ENCODE measurements around the gene CAND2. TPM values are rescaled to one million over a fixed set of nuclear protein-coding genes. Genes with fewer than 3 reads are reported as not detected.

Gene CAND2
- total RNA-seq, 1 donor from 2014 or later = 56.7 TPM

DNA sequence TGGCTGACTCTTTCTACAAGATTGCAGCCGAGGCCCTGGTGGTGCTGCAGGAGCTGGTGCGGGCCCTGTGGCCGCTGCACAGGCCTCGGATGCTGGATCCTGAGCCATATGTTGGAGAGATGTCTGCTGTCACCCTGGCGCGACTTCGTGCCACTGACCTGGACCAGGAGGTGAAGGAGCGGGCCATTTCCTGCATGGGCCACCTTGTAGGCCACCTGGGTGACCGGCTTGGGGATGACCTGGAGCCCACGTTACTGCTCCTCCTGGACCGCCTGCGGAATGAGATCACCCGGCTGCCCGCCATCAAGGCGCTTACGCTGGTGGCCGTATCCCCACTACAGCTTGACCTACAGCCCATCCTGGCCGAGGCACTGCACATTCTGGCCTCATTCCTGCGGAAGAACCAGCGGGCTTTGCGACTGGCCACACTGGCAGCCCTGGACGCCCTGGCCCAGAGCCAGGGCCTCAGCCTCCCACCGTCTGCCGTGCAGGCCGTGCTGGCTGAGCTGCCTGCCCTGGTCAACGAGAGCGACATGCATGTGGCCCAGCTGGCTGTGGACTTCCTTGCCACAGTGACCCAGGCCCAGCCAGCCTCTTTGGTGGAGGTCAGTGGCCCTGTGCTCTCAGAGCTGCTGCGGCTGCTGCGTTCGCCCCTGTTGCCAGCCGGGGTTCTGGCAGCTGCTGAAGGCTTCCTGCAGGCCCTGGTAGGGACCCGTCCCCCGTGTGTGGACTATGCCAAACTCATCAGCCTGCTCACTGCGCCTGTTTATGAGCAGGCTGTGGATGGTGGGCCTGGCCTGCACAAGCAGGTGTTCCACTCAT is 20.3 kb downstream of the CAND2 start:
- ATAC-seq (peak; percentile 32), DNase-seq (ENCODE audit: missing footprints) (no peak)
- intact Hi-C loops (cut with DNase I) = no loop called here

DNA sequence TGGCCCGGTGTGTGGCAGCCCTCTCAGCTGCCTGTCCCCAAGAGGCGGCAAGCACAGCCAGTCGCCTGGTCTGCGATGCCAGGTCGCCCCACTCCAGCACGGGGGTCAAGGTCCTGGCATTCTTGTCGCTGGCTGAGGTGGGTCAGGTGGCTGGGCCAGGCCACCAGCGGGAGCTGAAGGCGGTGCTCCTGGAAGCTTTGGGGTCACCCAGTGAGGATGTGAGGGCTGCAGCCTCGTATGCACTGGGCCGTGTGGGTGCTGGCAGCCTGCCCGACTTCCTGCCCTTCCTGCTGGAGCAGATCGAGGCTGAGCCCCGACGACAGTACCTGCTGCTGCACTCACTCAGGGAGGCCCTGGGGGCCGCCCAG is 20.8 kb downstream of the CAND2 start:
- no peak for DNase-seq (ENCODE audit: missing footprints)
- peak; percentile 32 for ATAC-seq
- intact Hi-C loops (cut with DNase I) = no loop called here

DNA sequence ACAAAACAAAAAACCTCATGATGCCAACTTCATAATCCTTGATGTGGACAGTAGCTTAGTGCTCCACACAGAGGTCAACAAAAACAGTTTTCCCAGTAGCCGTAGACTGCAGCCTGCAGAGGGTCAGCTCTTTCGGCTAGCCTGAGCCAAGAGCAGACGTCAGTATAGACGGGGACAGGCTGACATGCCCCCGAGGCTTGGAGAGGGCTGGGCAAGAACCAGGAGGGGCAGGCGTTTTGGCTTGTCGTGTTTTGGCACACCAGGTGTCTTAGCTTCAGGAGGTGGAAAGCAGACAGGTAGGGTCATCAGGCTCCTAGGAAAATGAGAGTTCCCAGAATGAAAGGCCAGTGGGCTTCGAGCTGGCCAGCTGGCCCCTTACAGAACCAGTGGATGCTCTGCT is 21.8 kb downstream of the CAND2 start:
- no peak for ATAC-seq
- no peak for DNase-seq (ENCODE audit: missing footprints)
- intact Hi-C loops (cut with DNase I) = no loop called here

DNA sequence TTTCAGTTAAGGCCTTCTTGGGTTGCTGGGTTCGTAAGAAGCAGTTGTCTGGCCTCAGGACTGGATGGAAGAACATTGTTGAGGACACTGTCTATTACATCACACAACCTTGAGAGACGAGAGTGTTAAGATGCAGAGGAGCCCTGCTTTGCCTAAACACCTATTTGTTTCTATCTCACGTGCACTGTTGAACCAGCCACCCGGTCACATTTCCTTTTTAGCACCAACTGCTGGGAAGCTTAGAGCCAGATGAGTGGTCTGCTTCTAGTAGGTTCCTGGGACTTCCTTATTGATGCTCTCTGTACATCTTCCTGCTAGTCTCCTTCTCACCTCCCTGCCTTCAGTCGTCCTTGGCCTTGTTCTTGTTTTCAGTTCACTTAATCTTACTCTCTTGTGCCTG is 22.3 kb downstream of the CAND2 start:
- ATAC-seq (no peak), DNase-seq (ENCODE audit: missing footprints) (no peak)
- intact Hi-C loops (cut with DNase I) = no loop called here

DNA sequence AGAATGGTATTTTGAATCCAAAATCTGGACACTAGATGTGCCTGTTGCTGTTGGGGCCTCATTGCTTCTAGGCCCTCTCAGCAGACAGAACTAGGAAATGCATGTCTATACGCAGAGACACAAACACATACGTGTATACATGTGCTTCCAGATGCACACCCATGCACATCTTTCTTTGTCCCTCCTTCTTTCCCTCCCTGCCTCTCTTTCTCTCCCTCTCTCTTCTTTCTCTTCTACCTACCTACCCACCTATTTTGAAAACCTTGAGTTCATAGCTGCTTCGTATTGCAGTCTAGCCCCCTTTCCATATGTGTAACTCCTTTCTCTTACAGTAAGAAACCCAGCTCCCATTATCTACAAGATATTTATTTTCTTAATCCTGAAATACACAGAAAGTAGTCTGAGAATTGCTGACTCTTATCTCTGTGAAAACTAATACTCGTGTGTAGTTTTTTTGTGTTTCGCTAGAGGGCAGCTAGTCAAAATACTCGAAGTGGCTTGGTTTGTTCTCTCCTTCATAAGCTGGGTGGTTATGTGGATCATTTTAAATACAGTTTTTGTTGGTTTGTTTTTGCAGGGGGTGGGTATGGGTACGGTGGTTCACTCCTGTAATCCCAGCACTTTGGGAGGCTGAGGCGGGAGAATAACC is 26.4 kb downstream of the CAND2 start:
- DNase-seq (ENCODE audit: missing footprints) (no peak), ATAC-seq (no peak)
- intact Hi-C loops (cut with DNase I) = no loop called here

DNA sequence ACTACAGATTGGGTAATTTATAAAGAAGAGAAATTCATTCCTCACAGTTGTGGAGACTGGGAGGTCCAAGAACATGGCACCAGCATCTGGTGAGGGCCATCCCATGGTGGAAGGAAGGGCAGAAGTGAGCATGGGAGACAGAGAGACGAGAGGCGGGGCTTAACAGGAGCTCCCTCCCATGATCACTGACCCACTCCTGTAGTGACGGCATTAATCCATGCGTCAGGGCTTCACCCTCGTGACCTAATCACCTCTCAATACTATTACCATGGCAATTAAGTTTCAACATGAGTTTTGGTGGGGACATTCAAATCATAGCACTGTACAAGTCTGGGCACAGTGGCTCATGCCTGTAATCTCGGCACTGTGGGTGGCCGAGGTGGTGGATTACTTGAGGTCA is 27.8 kb downstream of the CAND2 start:
- intact Hi-C loops (cut with DNase I) = no loop called here
- no peak for ATAC-seq
- no peak for DNase-seq (ENCODE audit: missing footprints)

DNA sequence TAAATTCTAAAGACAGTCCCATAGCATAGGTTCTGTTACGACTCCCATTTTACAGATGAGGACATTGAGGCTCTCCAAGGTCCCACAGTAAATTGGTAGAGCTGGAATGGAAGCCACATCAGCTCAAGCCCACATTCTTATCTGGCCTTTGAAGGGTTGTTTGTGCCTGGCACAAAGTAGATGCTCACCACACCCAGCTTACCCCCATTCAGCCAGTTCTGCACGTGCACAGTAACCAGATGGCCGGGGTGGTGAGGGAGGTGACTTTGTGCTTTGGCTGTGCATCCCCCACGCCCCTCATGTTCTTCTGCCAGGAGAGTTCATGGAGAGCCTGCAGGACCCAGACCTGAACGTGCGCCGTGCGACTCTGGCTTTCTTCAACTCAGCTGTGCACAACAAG is 28.7 kb downstream of the CAND2 start:
- ATAC-seq = no peak
- intact Hi-C loops (cut with DNase I) = no loop called here

DNA sequence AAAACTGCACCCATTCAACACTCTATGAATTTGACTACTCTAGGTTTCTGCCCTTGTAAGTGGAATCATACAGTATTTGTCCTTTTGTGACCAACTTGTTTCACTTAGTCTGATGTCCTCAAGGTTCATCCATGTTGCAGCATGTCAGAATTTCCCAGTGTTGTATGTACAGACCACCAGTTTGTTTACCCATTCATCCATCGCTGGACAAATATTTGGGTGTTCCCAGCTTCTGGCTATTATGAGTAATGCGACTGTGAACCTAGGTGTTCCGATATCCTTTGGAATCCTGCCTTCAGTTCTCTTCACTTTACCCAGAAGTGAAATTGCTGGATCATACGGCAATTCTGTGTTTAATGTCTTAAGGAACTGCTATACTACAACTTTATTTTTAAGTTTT is 32.3 kb downstream of the CAND2 start:
- DNase-seq (ENCODE audit: missing footprints) (no peak), ATAC-seq (no peak)
- intact Hi-C loops (cut with DNase I) = no loop called here

More for the DNA sequence above, 28.7 kb downstream of the CAND2 start:
- DNase-seq (ENCODE audit: missing footprints) = no peak

DNA sequence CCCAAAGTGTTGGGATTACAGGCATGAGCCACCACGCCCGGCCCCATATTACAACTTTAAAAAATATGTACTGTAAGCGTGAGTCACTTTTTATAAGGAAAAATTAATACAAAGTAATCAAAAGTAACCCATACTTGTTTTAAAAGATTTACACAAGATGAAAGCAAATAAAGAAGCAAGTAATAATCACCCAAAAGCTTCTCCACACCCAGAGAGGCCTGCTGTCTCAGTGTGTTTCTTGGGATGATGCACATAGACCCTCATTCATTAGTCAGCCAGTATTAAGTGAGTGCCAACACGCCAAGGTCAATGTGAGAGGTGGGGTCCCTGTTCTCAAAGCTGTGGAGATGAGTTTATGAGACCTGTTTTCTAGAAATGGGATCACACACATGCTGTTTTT is 32.9 kb downstream of the CAND2 start:
- intact Hi-C loops (cut with DNase I) = no loop called here
- ATAC-seq (no peak), DNase-seq (ENCODE audit: missing footprints) (no peak)

DNA sequence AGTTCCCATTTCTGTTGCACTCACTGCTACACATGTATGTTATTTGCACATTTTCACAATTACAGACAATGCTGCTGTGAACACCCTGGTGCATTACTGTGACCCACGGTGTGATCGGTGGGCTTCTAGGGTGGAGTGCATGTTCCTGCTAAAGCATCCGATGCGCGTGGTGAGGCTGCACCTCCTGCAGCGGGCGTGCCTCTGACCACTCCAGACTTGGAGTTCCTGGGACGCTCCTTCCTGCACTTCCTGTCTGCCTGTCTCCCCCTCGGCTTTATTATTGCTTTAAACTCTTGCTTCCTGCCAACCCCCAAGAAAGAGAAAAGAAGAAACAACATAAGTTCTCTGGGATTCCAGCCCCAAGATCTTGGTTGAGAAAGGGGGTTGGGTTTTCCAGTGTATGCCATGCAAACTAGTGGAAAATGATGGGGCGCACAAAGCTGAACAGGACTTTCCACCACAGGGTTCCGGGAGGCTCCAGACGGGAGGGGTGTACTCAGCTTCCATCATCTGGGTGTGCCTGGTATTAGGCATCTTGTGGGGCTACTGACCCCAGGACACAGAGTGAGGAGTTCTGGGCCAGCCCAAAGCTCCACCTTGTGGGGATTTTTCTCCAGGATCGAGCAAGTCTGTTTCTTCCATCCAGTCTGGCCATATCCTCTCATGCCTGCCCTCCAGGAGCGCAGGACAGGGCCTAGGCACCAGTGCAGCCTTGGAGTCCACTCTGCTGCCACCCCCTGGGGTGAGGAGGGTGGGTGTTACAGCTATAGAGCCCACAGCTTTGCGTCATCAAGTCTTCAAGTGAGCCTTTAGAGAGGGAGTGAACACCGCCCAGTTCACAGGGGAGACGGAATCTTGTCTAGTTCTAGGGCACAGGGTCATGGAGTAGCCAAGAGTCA is 33.7 kb downstream of the CAND2 start:
- intact Hi-C loops (cut with DNase I) = no loop called here
- DNase-seq (ENCODE audit: missing footprints) (no peak), ATAC-seq (no peak)

DNA sequence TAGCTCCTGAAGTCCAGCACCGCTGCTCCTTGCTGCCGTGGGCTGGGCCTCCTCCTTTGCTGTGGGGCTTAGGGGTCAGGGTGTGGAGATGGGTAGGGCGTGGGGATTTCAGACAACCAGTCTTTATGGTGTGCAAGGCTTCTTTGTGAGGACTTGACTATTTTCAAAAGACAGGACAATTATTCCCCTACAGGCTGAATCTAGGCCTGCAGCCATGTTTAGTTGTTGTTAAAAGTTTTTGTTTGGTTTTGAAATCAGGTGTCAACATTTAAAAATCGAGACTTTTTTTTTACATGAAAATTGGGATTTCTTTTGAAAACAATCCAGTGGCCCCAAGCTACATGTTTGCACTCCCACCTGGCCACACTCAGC is 34.3 kb downstream of the CAND2 start:
- no peak for ATAC-seq
- intact Hi-C loops (cut with DNase I) = no loop called here
- DNase-seq (ENCODE audit: missing footprints) = no peak

DNA sequence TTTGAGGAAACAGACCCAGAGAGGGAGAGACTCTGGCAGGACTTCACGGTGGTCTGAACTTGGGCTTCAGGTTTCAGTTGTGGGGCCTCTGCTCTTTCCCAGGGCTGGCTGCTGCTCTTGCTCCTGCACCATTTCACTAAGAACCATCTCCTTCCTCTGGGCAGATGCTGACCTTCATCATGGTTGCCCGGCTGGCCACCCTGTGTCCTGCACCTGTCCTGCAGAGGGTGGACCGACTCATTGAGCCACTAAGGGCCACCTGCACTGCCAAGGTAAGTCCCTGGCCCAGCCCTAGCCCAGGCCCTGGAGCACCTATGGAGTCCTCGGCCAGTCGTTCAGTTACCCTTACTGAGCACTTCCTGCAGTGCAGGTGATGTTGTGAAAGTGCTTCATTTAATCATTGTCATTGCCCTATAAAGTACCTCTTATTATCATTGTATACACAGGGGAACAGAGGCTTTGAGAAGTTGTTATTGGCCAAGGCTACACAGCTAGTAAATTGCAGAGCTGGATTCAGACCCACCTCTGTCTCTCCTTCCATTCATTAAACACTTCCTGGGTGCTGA is 34.9 kb downstream of the CAND2 start:
- ATAC-seq (no peak), DNase-seq (ENCODE audit: missing footprints) (no peak)
- intact Hi-C loops (cut with DNase I) = no loop called here

DNA sequence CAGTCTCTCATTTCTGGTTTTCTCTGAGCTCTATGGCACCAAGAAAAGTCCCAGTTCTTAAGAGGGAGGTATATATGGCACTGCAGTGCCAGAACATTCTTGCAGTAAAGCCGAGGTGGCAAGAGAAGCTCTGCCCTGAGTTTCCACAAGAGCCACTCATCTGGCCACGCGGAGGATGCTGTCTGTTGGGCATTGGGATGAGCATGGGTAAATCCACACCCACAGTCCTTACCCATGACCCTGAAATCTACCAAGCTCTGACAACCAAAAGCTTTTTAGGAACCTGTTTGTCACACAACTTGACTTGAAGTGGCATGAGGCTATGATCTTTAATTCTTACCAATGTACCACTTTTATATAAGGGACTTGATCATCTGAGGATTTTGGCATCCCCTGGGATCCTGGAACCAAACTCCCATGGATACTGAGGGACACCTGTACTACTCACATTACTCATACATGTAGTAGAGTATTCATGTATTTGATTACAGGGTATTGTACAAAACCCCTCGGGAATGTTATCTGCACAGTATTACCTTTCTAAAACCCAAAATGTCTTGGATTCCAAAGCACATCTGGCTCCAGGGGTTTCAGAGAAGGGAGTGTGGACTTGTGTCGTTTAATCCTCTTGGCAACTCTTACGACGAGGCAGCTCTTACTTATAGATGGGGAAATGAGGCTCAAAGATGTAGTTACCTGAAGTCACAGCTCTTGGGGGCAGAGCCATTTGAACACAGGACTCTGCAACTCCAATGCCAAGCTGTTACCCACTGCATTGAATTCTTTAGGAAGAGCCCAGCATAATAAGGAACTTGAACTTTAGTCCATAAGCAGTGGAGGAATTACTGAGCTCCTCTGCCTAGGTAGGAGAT is 36.1 kb downstream of the CAND2 start:
- no peak for DNase-seq (ENCODE audit: missing footprints)
- intact Hi-C loops (cut with DNase I) = no loop called here
- no peak for ATAC-seq

DNA sequence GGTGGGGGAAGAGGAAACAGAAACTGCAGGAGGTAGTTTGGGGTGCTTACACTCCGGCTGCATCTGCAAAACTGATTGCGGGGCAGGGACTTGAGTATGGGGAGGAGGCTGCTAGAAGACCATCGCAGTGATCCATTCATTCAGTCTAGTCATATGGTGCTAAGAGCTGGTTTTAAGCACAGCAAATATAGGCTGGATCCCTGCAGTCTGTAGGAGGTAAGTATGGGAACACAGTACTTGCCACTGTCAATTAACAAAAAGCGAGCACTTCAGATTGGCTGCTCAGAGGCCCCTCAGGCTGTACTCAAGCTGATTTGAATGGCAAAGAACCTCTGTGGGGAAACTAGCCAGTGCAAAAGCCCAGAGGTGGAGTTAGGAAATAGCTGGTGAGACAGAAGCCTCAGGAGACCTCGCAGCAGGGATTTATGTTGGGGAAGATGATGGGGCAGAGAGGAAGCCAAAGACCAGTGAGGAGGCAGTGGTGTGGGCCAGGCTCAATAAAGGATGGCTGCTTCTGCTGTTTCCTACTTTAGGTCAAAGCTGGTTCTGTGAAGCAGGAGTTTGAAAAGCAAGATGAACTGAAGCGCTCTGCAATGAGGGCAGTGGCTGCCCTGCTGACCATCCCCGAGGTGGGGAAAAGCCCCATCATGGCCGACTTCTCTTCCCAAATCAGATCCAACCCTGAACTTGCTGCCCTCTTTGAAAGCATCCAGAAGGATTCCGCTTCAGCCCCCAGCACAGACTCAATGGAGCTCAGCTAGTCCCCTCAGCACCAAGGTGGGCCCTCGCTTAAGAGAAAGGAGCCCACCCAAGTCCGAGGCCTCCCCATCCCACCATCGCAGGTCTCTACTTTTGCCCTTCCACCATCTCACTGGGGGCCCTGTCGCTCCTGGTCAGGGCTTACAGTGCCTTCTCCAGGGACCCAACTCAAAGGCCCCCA is 37.0 kb downstream of the CAND2 start:
- intact Hi-C loops (cut with DNase I) = no loop called here
- ATAC-seq (no peak), DNase-seq (ENCODE audit: missing footprints) (no peak)

DNA sequence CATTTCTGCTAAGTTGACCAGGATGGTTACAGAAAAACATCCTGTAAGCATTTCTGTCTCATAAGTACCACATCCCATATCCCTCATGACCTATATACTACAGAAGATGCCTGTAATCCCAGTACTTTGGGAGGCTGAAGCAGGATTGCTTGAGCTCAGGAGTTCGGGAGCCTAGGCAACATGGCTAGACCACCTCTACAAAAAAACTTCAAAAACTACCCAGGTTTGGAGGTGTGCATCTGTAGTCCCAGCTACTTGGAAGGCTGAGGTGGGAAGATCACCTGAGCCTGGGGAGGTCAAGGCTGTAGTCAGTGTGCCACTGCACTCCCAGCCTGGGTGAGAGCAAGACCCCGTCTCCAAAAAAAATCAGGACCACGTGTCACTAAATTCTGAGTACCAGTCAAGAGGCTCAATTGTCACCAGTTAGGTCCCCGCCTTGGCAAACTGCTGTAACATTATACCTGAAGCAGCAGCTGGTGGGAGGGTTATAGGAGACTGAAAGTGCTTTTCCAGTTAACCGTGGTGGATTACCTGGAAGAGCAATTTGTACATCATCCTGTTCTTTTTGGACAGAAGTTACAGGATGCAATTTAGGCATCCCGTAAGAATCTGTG is 38.7 kb downstream of the CAND2 start:
- DNase-seq (ENCODE audit: missing footprints) (no peak), ATAC-seq (no peak)
- intact Hi-C loops (cut with DNase I) = no loop called here

DNA sequence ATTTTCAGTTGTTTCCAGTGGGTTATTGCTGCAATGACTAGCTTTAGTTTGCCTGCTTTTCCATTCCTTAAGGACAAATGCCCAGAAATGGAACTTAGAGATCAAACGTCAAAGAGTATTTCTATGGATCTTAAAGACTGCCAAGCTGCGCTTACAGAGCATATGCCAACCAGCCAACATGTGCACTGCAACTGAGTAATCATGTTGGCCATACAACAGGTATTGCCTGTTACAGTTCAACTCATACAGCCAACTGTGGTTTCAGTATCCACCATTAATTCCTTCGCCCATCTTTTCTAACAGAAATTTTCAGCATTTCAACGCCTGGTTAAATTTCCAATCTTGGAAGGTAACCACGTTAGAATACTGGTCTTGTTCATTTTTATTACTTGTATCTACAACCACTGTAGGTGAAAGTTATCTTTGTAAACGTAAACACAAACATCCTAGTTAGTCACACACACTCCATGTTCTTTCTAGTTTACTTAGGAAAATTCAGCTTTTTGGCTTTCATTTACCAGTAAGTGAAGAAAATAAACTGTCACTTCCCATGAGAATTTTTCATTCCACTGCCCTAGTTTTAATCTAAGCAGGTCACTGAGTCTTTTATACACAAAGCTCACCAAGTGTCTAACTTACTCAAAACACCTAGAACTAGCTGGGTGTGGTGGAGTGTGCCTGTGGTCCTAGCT is 41.0 kb downstream of the CAND2 start:
- DNase-seq (ENCODE audit: missing footprints) (no peak), ATAC-seq (no peak)
- intact Hi-C loops (cut with DNase I) = no loop called here
